T-helper 2 cell treated with Interferon-gamma antibody and Interleukin-4, amounts not matched to agents 5 μg/mL and 100 μg/mL, for 36 hours (primary cell): ENCODE results near the gene ENPP6.

Source experiments
- DNase-seq: peaks from one replicate; pipeline ENCODE4 v3.0.0; 2021; ENCODE audit warnings: low spot score
- H3K27ac Mint-ChIP-seq: one replicate; pipeline ENCODE4 v1.8.0; 2021; ENCODE audit warnings: mild to moderate bottlenecking, mixed read lengths
- H3K27me3 Mint-ChIP-seq: one replicate; pipeline ENCODE4 v1.8.0; 2021; ENCODE audit warnings: low read depth, mixed read lengths
- H3K36me3 Mint-ChIP-seq: one replicate; pipeline ENCODE4 v1.8.0; 2021; ENCODE audit warnings: low read depth, mixed read lengths
- H3K4me1 Mint-ChIP-seq: one replicate; pipeline ENCODE4 v1.8.0; 2021; ENCODE audit warnings: low read depth, mixed read lengths
- H3K4me3 Mint-ChIP-seq: one replicate; pipeline ENCODE4 v1.8.0; 2022; ENCODE audit warnings: mild to moderate bottlenecking, moderate library complexity, mixed read lengths
- H3K9me3 Mint-ChIP-seq: one replicate; pipeline ENCODE4 v1.8.0; 2021; ENCODE audit warnings: mixed read lengths

The ENPP6 gene

DNA sequence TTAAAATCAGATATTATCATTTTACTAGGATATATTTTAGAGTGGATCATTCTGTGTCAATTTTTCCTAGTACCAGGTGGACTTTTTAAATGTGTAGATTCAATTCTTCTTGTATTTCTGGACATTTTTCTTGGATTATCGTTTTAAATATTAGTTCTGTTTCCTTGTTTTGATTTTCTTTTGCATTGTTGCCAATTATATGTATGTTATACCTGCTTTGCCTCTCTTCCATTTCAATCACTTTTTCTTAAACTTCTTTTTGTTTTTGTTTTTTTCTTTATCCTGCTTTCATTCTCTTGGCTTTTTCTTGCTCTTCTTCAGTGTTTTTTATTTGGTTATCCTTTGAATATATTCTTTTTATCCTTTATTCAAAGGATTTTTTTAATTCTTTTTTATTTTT is 171.5 kb downstream of the ENPP6 start:
- Mint-ChIP-seq H3K36me3 (no peaks in the 10 kb centered on the region), H3K27ac (no peak overlapping the region), H3K4me3 (no peak overlapping the region), H3K27me3 (peaks cover 20% of the 10 kb centered on the region), H3K9me3 (peaks cover 24% of the 10 kb centered on the region), H3K4me1 (peaks cover 7% of the 10 kb centered on the region)
- DNase-seq, result no peak

DNA sequence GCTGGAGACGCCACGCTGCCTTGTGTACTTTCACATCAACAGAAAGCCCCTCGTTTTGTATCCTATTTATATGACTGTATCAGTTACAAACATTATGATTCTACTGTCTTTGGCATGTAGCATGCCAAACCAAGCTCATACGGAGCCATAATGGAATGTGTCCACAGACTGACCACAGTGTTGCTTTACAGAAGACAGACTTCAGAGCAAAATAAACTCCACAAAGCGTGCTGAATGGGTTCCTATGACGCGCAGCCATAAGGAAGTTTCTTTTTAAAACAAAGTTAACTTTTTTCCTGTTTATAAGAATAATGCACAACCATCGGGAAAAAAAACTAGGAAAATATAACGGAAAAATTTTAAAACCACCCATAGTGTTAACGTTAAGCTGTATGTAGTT is 176.5 kb downstream of the ENPP6 start:
- H3K36me3 Mint-ChIP-seq, result no peaks in the 10 kb centered on the region
- peaks cover 41% of the 10 kb centered on the region for H3K27me3 Mint-ChIP-seq
- H3K27ac Mint-ChIP-seq, result no peak overlapping the region
- DNase-seq, result no peak
- peaks cover 10% of the 10 kb centered on the region for H3K4me1 Mint-ChIP-seq
- peaks cover 7% of the 10 kb centered on the region for H3K9me3 Mint-ChIP-seq
- H3K4me3 Mint-ChIP-seq, result peak overlapping the region; percentile 70

DNA sequence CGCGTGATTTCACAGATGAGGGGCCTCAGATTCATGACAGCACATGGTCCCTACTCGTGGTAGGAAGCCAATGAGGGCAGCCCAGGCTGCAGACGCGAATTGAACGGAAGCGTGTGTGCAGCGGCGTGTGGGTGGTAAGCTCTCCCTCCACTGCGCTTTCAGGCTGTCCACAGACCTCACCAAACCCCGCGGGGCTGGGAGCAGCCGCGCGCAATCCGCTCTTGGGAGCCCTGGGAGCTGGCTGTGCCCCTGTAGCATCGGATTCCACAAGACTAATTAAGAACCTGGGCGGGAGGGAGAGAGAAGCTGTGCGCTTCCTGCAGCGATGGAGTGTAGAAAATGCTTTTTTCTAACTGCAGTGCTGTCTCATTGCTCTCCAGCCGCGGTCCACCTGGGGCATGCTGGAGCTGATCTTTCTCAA is 177.7 kb downstream of the ENPP6 start:
- H3K4me1 Mint-ChIP-seq, result peaks cover 10% of the 10 kb centered on the region
- no peaks in the 10 kb centered on the region for H3K36me3 Mint-ChIP-seq
- H3K9me3 Mint-ChIP-seq, result no peaks in the 10 kb centered on the region
- H3K27me3 Mint-ChIP-seq, result peaks cover 44% of the 10 kb centered on the region
- H3K4me3 Mint-ChIP-seq, result peak overlapping the region; percentile 70
- DNase-seq, result peak; percentile 20
- no peak overlapping the region for H3K27ac Mint-ChIP-seq
